Keratinocyte (primary cell): ENCODE data around the gene LHFPL6. TPM values are rescaled to one million over a fixed set of nuclear protein-coding genes. Genes with fewer than 3 reads are reported as not detected.

Source experiments
- DNase-seq: peaks from one replicate; pipeline ENCODE4 v3.0.0-alpha.2; 2011; ENCODE audit warnings: low read depth, missing footprints, low spot score
- FAIRE-seq: peaks from 2 replicates; lab custom pipeline; 2011; peaks lifted over from hg19 to GRCh38; lab: Jason Lieb, UNC
- H2AFZ ChIP-seq: 2 replicates; pipeline ENCODE4 v1.6.0; 2012; ENCODE audit warnings: low read length, control low read depth, inconsistent platforms; ENCODE audit not compliant: control insufficient read depth
- H3K27ac ChIP-seq: 2 replicates; pipeline ENCODE4 v1.5.1; 2011; ENCODE audit warnings: low read length; ENCODE audit not compliant: control insufficient read depth, insufficient read depth
- H3K27me3 ChIP-seq: 3 replicates; pipeline ENCODE4 v1.6.0; 2011; ENCODE audit warnings: low read length; ENCODE audit not compliant: control insufficient read depth, insufficient read depth; ENCODE audit errors: extremely low read depth
- H3K36me3 ChIP-seq, 2 experiments: 2 replicates in 1 of 2; 3 replicates in 1 of 2; pipeline ENCODE4 v1.5.1; 2011; ENCODE audit warnings: low read length in 2 of 2, mild to moderate bottlenecking in 1 of 2; ENCODE audit not compliant: control insufficient read depth in 2 of 2, insufficient read depth in 2 of 2; ENCODE audit errors: extremely low read depth in 1 of 2
- H3K4me1 ChIP-seq: 3 replicates; pipeline ENCODE4 v1.5.1; 2011; ENCODE audit warnings: low read length; ENCODE audit not compliant: control insufficient read depth, insufficient read depth; ENCODE audit errors: extremely low read depth
- H3K4me2 ChIP-seq: 3 replicates; pipeline ENCODE4 v1.6.0; 2011; ENCODE audit warnings: low read depth, low read length; ENCODE audit not compliant: control insufficient read depth, insufficient read depth; ENCODE audit errors: extremely low read depth
- H3K4me3 ChIP-seq, 3 experiments: fragments of 200-600 bp in 1 of 3; sonication (generic) in 1 of 3; 2 replicates in 2 of 3; 3 replicates in 1 of 3; pipeline ENCODE4 v1.5.1; 2011 to 2016; ENCODE audit warnings: low read length in 3 of 3, mild to moderate bottlenecking in 3 of 3, control low read depth in 2 of 3, inconsistent platforms in 1 of 3, low read depth in 1 of 3, mixed read lengths in 1 of 3, mixed run types in 1 of 3, moderate library complexity in 1 of 3; ENCODE audit not compliant: control insufficient read depth in 2 of 3, insufficient read depth in 2 of 3; ENCODE audit errors: extremely low read depth in 1 of 3
- H3K79me2 ChIP-seq: 2 replicates; pipeline ENCODE4 v1.6.0; 2012; ENCODE audit warnings: low read length; ENCODE audit not compliant: control insufficient read depth, insufficient read depth
- H3K9ac ChIP-seq: 3 replicates; pipeline ENCODE4 v1.6.0; 2011; ENCODE audit warnings: low read length; ENCODE audit not compliant: control insufficient read depth, insufficient read depth; ENCODE audit errors: extremely low read depth
- H3K9me1 ChIP-seq: 3 replicates; pipeline ENCODE4 v1.6.0; 2011; ENCODE audit warnings: low read length; ENCODE audit not compliant: control insufficient read depth, insufficient read depth; ENCODE audit errors: extremely low read depth
- H3K9me3 ChIP-seq: 2 replicates; pipeline ENCODE4 v1.5.1; 2012; ENCODE audit warnings: low read depth, low read length; ENCODE audit not compliant: control insufficient read depth
- H4K20me1 ChIP-seq: 3 replicates; pipeline ENCODE4 v1.6.0; 2011; ENCODE audit warnings: low read length; ENCODE audit not compliant: control insufficient read depth, insufficient read depth; ENCODE audit errors: extremely low read depth
- CTCF ChIP-seq, 3 experiments: IDR thresholded peaks in 1 of 3; conservative IDR thresholded peaks in 1 of 3; optimal IDR thresholded peaks in 1 of 3; 2 replicates in 2 of 3; 3 replicates in 1 of 3; pipeline versions ENCODE3 to v1.5.1; 2011; ENCODE audit warnings: low read length in 3 of 3, mild to moderate bottlenecking in 3 of 3, moderate library complexity in 2 of 3, control low read depth in 1 of 3, inconsistent platforms in 1 of 3; ENCODE audit not compliant: insufficient read depth in 2 of 3; ENCODE audit errors: extremely low read depth in 1 of 3
- EZH2 ChIP-seq: IDR thresholded peaks from one replicate; pipeline ENCODE4 v1.6.1; 2012; ENCODE audit warnings: inconsistent platforms, mild to moderate bottlenecking, low read length, moderate library complexity
- dilution Hi-C: fragments of 300-500 bp; cut with MboI; formaldehyde crosslinking; loops from one replicate; pipeline ENCODE4 v1.7.0; 2020; ENCODE audit warnings: low sequenced_read_pairs; ENCODE audit not compliant: extremely low pct_ligation_motif_present
- polyA plus RNA-seq, 5 experiments: library from polyadenylated mRNA; depleted of rRNA in 3 of 5; stranded (reverse) in 3 of 5; stranded (forward) in 1 of 5; unstranded in 1 of 5; fragments of >200 nt; gene quantifications; 1 replicate in 1 of 5; 2 replicates in 3 of 5; 3 replicates in 1 of 5; pipeline versions ENCODE4 v1.2.1 to v1.2.3, GENCODE V29; 2011 to 2012; ENCODE audit warnings: missing spikeins in 2 of 5, low read depth in 1 of 5, low replicate concordance in 1 of 5

The LHFPL6 gene
- polyA plus RNA-seq, 1 donor (not counting 4 experiments of a cell fraction or from before 2014, with no cell fraction given): 15.8 TPM

DNA sequence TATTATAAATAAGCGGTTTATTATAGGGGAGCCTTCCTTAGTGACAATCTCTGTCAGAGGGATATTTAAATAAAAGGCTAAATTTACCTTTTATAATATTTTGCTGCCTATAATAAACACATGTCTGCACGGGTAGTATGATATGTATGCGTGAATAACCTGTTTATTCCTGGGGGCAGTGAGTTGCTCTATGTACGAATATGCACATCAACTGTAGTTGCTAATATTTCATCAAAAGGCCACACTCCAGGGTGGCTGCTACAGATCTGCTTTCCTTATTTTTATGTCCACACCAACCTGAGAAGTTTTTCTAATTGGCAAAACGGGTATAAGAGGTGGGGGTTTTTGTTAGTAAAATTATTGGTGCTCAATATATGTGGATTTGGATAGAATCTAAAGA, 192.0 kb downstream of the LHFPL6 start:
- H3K36me3 ChIP-seq: no peaks in the 10 kb centered on the region
- H3K9ac ChIP-seq: no peak overlapping the region
- FAIRE-seq (no peak), DNase-seq (no peak)
- no peaks in the 10 kb centered on the region for H3K27me3 ChIP-seq
- H3K9me1 ChIP-seq: no peaks in the 10 kb centered on the region
- peaks cover 3% of the 10 kb centered on the region for H3K4me1 ChIP-seq
- no peak overlapping the region for H3K27ac ChIP-seq
- no peak overlapping the region for H3K4me3 ChIP-seq
- no peak overlapping the region for H3K4me2 ChIP-seq
- no peaks in the 10 kb centered on the region for H3K79me2 ChIP-seq
- dilution Hi-C loops: no loop called here
- no peaks in the 10 kb centered on the region for H4K20me1 ChIP-seq
- H2AFZ ChIP-seq: no peak overlapping the region
- no peaks in the 10 kb centered on the region for H3K9me3 ChIP-seq
- TF ChIP-seq EZH2 (no peak), CTCF (optimal IDR thresholded peaks at IDR 0.05 in 1 of 3, IDR thresholded peaks at IDR 0.05 in 1 of 3, conservative IDR thresholded peaks at IDR 0.05 in 1 of 3; ENCODE audit: extremely low read depth in 1 of 3, insufficient read depth in 2 of 3, low read length in 3 of 3) (no peak)

DNA sequence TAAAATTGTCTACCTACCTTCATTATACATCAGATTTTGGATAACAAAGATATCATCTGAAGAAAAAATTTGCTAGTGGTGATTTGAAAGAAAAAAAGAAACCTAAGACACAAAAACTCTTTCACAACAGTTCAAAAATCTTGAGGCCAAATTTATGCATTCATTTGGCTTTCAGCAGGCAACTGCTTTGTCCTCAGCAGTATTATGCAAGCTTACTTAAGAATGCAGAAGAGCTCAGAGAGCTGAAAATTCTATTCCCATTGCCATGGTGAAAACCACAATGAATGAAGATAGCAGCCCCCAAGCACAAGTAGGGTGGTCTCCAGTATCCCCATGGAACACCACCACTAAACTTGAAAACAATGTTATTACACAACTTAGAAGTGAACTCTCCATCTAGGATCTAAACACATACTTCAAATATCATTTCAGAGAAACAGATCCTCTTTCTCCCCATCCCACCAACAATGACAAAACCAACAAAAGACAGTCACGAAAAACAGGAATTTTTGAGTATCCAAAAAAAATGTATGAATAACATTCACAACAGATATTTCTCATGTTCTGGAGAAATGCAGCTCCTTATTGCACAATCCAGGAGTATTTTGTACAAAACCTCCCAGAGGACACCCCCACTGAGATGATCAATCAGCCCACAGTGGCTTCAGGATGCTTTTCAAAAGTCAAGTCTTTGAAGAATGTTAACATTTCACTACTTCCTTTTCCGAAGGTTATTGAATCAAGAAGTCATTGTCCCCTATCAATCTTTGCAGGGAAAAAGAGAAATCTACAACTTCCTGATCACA, 192.7 kb downstream of the LHFPL6 start:
- DNase-seq: no peak
- no peak overlapping the region for H3K9ac ChIP-seq
- H3K4me2 ChIP-seq: no peak overlapping the region
- no peaks in the 10 kb centered on the region for H3K36me3 ChIP-seq
- H3K9me3 ChIP-seq: no peaks in the 10 kb centered on the region
- H4K20me1 ChIP-seq: no peaks in the 10 kb centered on the region
- H3K4me1 ChIP-seq: peaks cover 3% of the 10 kb centered on the region
- FAIRE-seq: no peak
- H3K27me3 ChIP-seq: no peaks in the 10 kb centered on the region
- H3K9me1 ChIP-seq: no peaks in the 10 kb centered on the region
- no peaks in the 10 kb centered on the region for H3K79me2 ChIP-seq
- dilution Hi-C loops: no loop called here
- no peak overlapping the region for H2AFZ ChIP-seq
- H3K4me3 ChIP-seq: no peak overlapping the region
- TF ChIP-seq EZH2 (no peak), CTCF (optimal IDR thresholded peaks at IDR 0.05 in 1 of 3, IDR thresholded peaks at IDR 0.05 in 1 of 3, conservative IDR thresholded peaks at IDR 0.05 in 1 of 3; ENCODE audit: extremely low read depth in 1 of 3, insufficient read depth in 2 of 3, low read length in 3 of 3) (no peak)
- H3K27ac ChIP-seq: no peak overlapping the region
